GM10248 (cell line): ENCODE data around the gene IER5L.
A peak's percentile ranks its signal among the peaks of the same experiment; 100 is the strongest.

ENCODE experiments used
- CTCF ChIA-PET: fragments of 300-600 bp; sonication (Branson Sonifier 250); formaldehyde crosslinking; extraction: SDS; loops from one replicate; lab custom pipeline; 2021; ENCODE audit warnings: antibody characterized with exemption; lab: Yijun Ruan, JAX
- POLR2A ChIA-PET: fragments of 350-650 bp; sonication (Branson Sonifier 250); formaldehyde crosslinking; extraction: SDS; loops from one replicate; lab custom pipeline; 2020; ENCODE audit warnings: antibody characterized with exemption; lab: Yijun Ruan, JAX
- DNase-seq: peaks from one replicate; pipeline ENCODE4 v3.0.0; 2012; ENCODE audit errors: extremely low spot score
- CTCF ChIP-seq: IDR thresholded peaks from 2 replicates; pipeline ENCODE4 v1.5.1; 2012; ENCODE audit warnings: mild to moderate bottlenecking, low read depth; ENCODE audit errors: extremely low read depth, missing control alignments, control extremely low read depth

IER5L gene

GRCh38 chr9:129178568-129179382 lies 714 bp upstream of the IER5L start:
- ChIA-PET POLR2A (interaction anchor here (0.5 to 1.7 kb wide), 8 partner anchors 9 to 447 kb away, joined by 3 to 7 read pairs (median 5); partner anchors contain the start of gene NTMT1), CTCF (interaction anchor here (0.9 to 40.2 kb wide), 4 partner anchors 11 to 432 kb away, joined by 3 to 680 read pairs (median 6); no protein-coding TSS in a partner anchor)
- DNase-seq: no peak
- no peak for TF ChIP-seq CTCF

GRCh38 chr9:129177443-129177790 lies 644 bp downstream of the IER5L start:
- TF ChIP-seq CTCF: peak; percentile 22
- ChIA-PET POLR2A (interaction anchor here (0.7 to 1.7 kb wide), 4 partner anchors 10 to 449 kb away, joined by 3 to 7 read pairs (median 5); partner anchors contain the start of gene NTMT1), CTCF (interaction anchor here (0.8 to 40.2 kb wide), 7 partner anchors 13 to 447 kb away, joined by 3 to 680 read pairs (median 3); no protein-coding TSS in a partner anchor)
- no peak for DNase-seq

- DNase-seq: no peak
- no peak for TF ChIP-seq CTCF
- CTCF ChIA-PET: interaction anchor here (1.3 to 40.2 kb wide), 3 partner anchors 40 to 440 kb away, joined by 3 to 680 read pairs (median 8); no protein-coding TSS in a partner anchor
- POLR2A ChIA-PET: interaction anchor here (1.4 to 1.7 kb wide), 3 partner anchors 9 to 449 kb away, joined by 3 to 7 read pairs (median 5); partner anchors contain the start of gene NTMT1
Observed at GRCh38 chr9:129176701-129177442, 1.2 kb downstream of the IER5L start.

- CTCF ChIA-PET: interaction anchor here (1.4 to 40.2 kb wide), 7 partner anchors 8 to 1141 kb away, joined by 3 to 680 read pairs (median 34); partner anchors contain the start of gene NTMT1
- TF ChIP-seq CTCF: no peak
- peak; percentile 77 for DNase-seq
- POLR2A ChIA-PET: no interaction called here
Observed at GRCh38 chr9:129175825-129176633, 2.0 kb downstream of the IER5L start.

GRCh38 chr9:129175515-129175824 lies 2.6 kb downstream of the IER5L start:
- ChIA-PET POLR2A (no interaction called here), CTCF (interaction anchor here (1.0 to 40.2 kb wide), 12 partner anchors 8 to 1141 kb away, joined by 3 to 680 read pairs (median 12); partner anchors contain the start of gene NTMT1)
- no peak for DNase-seq
- no peak for TF ChIP-seq CTCF
